Measurements from ENCODE around the gene MRPS34. TPM values are rescaled to one million over a fixed set of nuclear protein-coding genes. Genes with fewer than 3 reads are reported as not detected.

Gene MRPS34
- total RNA-seq, 2 experiments from 2014 or later = 175 to 193 TPM

GRCh38 chr16:1752853-1753252, 20.1 kb downstream of the MRPS34 start:
- peaks cover 8% of the 10 kb centered on the region for H3K36me3 Mint-ChIP-seq (ENCODE audit: low read depth)
- ChIA-PET CTCF (no interaction called here), POLR2A (interaction anchor here (1.5 to 1.6 kb wide), 2 partner anchors 19 to 30 kb away, joined by 3 to 4 read pairs; partner anchors contain the start of gene NUBP2)
- no peak for TF ChIP-seq CTCF (IDR thresholded peaks at IDR 0.05)
- no peak for DNase-seq
- H3K27ac Mint-ChIP-seq = no peak overlapping the region
- no peak overlapping the region for H3K4me3 Mint-ChIP-seq
- H3K27me3 Mint-ChIP-seq = no peaks in the 10 kb centered on the region
- no peaks in the 10 kb centered on the region for H3K9me3 Mint-ChIP-seq
- ATAC-seq = no peak
- H3K4me1 Mint-ChIP-seq (ENCODE audit: low read depth) = peaks cover 8% of the 10 kb centered on the region
- intact Hi-C loops (cut with micrococcal nuclease) = no loop called here

GRCh38 chr16:1751946-1752345, 21.0 kb downstream of the MRPS34 start:
- Mint-ChIP-seq H3K4me3 (no peak overlapping the region), H3K27ac (no peak overlapping the region), H3K4me1 (ENCODE audit: low read depth) (peaks cover 3% of the 10 kb centered on the region), H3K27me3 (no peaks in the 10 kb centered on the region), H3K9me3 (no peaks in the 10 kb centered on the region), H3K36me3 (ENCODE audit: low read depth) (peaks cover 8% of the 10 kb centered on the region)
- ChIA-PET POLR2A (interaction anchor here (1.5 to 1.6 kb wide), 2 partner anchors 20 to 31 kb away, joined by 3 to 4 read pairs; partner anchors contain the start of gene NUBP2), CTCF (no interaction called here)
- ATAC-seq = no peak
- no peak for DNase-seq
- intact Hi-C loops (cut with micrococcal nuclease) = no loop called here
- no peak for TF ChIP-seq CTCF (IDR thresholded peaks at IDR 0.05)

- no peak overlapping the region for H3K27ac Mint-ChIP-seq
- H3K36me3 Mint-ChIP-seq (ENCODE audit: low read depth) = peaks cover 1% of the 10 kb centered on the region
- CTCF ChIA-PET = interaction anchor here (0.7 kb wide), 1 partner anchor 41 kb away, joined by 4 read pairs; no protein-coding TSS in a partner anchor
- intact Hi-C loops (cut with micrococcal nuclease) = no loop called here
- no peaks in the 10 kb centered on the region for H3K27me3 Mint-ChIP-seq
- DNase-seq (no peak), ATAC-seq (no peak)
- POLR2A ChIA-PET = interaction anchor here (0.6 to 1.4 kb wide), 2 partner anchors 23 to 1701 kb away, joined by 3 to 4 read pairs; partner anchors contain the start of gene EME2
- no peaks in the 10 kb centered on the region for H3K9me3 Mint-ChIP-seq
- H3K4me3 Mint-ChIP-seq = no peak overlapping the region
- no peak for TF ChIP-seq CTCF (IDR thresholded peaks at IDR 0.05)
- no peaks in the 10 kb centered on the region for H3K4me1 Mint-ChIP-seq (ENCODE audit: low read depth)
These were observed 23.5 kb downstream of the MRPS34 start for GRCh38 chr16:1749152-1750117.

GRCh38 chr16:1747934-1748333, 25.0 kb downstream of the MRPS34 start:
- CTCF ChIA-PET = no interaction called here
- POLR2A ChIA-PET = no interaction called here
- Mint-ChIP-seq H3K36me3 (ENCODE audit: low read depth) (peaks cover 1% of the 10 kb centered on the region), H3K4me3 (no peak overlapping the region), H3K4me1 (ENCODE audit: low read depth) (no peaks in the 10 kb centered on the region), H3K27ac (no peak overlapping the region), H3K9me3 (no peaks in the 10 kb centered on the region), H3K27me3 (no peaks in the 10 kb centered on the region)
- ATAC-seq (no peak), DNase-seq (no peak)
- no peak for TF ChIP-seq CTCF (IDR thresholded peaks at IDR 0.05)
- intact Hi-C loops (cut with micrococcal nuclease) = no loop called here

GRCh38 chr16:1746693-1747195, 26.2 kb downstream of the MRPS34 start:
- Mint-ChIP-seq H3K27me3 (no peaks in the 10 kb centered on the region), H3K36me3 (ENCODE audit: low read depth) (no peaks in the 10 kb centered on the region), H3K4me1 (ENCODE audit: low read depth) (no peaks in the 10 kb centered on the region), H3K27ac (no peak overlapping the region), H3K9me3 (no peaks in the 10 kb centered on the region), H3K4me3 (no peak overlapping the region)
- ChIA-PET POLR2A (interaction anchor here (0.7 kb wide), 1 partner anchor 10 kb away, joined by 3 read pairs; no protein-coding TSS in a partner anchor), CTCF (interaction anchor here (1.0 kb wide), 1 partner anchor 36 kb away, joined by 3 read pairs; the partner anchor contains the start of genes NUBP2 and SPSB3)
- intact Hi-C loops (cut with micrococcal nuclease) = no loop called here
- DNase-seq (no peak), ATAC-seq (no peak)
- no peak for TF ChIP-seq CTCF (IDR thresholded peaks at IDR 0.05)

All from activated CD8-positive, alpha-beta T cell treated with anti-CD3 and anti-CD28 coated beads for 36 hours (primary cell).